ENCODE measurements around the gene GRAMD1B.

GRAMD1B gene

GRCh38 chr11:123588117-123588863, 158.2 kb downstream of the GRAMD1B start:
- no peak for DNase-seq (ENCODE audit: low read depth)

DNA sequence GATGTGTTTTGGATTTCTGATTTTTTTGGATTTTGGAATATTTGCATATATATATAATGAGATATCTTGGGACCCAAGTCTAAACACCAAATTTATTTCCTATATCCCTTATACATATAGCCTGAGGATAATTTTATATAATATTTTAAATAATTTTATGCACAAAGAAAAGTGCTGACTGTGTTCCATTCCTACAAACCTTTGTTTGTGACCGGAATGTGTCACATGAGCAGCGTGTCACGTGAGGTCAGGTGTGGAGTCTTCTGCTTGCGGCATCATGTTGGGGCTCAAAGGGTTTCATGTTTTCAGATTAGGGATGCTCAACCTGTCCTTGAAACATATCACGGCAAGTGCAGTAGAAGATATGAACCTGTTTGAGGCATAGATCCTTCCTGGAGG, 158.8 kb downstream of the GRAMD1B start:
- DNase-seq (ENCODE audit: low read depth), result no peak

DNA sequence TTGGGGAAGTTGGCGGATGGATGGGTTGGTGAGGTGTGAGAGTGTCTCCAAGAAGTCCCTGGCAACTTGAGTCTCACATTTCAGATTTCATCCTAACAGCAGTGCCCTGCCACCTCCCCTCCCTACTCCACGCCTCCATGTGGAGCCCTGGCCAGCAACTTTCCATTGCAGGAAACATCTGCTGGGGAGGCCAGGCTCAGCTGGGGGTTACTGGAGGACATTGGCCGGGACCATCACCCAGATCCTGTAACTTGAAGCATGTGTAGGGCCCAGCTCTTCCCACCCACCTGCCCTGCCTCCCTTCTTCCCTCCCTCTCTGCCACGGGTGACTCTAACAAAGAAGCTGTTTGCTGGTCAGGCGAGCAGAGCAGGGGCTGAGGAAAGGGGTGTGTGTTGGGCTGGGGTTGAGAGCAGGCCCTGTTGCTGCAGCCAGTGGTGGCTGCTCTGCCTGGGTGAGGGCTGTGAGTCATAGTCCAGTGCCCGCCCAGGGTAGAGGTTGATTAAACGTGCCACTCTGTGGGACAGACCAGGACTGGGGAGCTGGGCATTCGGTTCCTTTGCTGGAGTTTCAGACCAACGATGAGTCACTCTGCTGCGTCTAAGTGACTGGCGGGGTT, 160.3 kb downstream of the GRAMD1B start:
- DNase-seq (ENCODE audit: low read depth), result no peak

DNA sequence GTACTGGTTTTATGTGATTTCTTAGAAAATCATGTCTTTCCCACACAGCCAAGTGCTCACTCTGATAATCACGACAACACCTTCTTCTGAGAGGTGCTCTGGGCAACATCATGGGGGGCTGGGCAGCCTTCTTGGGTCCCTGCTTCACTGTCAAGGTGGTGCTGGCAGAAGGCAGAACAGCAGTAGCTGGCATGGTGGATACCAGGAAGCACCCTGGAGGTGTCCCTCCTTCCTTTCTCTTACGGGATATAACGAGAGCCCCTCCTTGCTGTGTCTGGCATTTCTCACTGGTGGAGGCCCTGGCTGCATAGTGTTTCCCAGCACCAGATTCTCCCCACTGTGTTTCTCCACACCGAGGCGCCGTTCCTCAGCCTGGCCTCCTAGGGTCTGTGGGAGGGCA, 163.5 kb downstream of the GRAMD1B start:
- DNase-seq (ENCODE audit: low read depth), result no peak

- no peak for DNase-seq (ENCODE audit: low read depth)
Observed at GRCh38 chr11:123594188-123594901, 164.3 kb downstream of the GRAMD1B start.

- no peak for DNase-seq (ENCODE audit: low read depth)
Observed at GRCh38 chr11:123594921-123595320, 164.9 kb downstream of the GRAMD1B start.

- no peak for DNase-seq (ENCODE audit: low read depth)
Observed at GRCh38 chr11:123597859-123598258, 167.8 kb downstream of the GRAMD1B start.

GRCh38 chr11:123601136-123601535, 171.1 kb downstream of the GRAMD1B start:
- no peak for DNase-seq (ENCODE audit: low read depth)

DNA sequence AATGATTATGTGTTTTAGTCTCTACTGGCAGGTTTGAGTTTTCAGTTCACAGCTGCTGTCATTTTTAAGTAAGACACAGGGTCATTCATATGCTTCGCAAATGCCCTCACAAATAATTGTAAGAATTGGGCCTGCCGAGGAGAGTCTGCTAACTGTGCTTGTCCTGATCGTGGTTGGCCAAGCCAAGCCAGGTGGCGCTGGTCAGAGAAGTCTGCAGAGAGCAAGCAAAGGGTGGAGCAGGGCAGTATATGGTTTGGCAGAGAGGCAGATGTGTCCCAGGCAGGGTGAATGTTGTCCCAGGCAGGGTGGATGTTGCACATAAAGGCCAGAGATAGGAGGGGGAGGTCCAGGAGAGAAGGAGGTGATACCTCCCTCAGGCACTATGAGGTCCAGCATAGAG, 171.7 kb downstream of the GRAMD1B start:
- DNase-seq (ENCODE audit: low read depth), result no peak

DNA sequence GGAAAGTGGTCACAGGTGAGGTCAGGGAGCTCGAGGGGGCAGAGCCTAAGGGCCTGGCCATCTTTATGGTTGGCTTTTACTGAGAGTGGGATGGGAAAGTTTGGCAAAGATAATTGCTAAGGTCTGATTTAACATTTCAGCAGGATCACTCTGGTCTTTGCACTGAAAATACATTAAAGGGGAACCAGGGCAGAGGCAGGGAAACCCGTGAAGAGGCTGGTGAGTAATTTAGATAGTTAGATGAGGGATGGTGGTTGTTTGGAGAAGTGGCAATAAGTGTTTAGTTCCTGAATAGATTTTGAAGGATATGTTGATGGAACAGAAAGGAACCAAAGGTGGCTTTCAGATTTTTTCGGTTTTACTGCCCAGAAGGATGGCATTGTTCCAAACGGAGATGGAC, 173.6 kb downstream of the GRAMD1B start:
- no peak for DNase-seq (ENCODE audit: low read depth)

- no peak for DNase-seq (ENCODE audit: low read depth)
Observed at GRCh38 chr11:123607781-123608180, 177.7 kb downstream of the GRAMD1B start.

DNA sequence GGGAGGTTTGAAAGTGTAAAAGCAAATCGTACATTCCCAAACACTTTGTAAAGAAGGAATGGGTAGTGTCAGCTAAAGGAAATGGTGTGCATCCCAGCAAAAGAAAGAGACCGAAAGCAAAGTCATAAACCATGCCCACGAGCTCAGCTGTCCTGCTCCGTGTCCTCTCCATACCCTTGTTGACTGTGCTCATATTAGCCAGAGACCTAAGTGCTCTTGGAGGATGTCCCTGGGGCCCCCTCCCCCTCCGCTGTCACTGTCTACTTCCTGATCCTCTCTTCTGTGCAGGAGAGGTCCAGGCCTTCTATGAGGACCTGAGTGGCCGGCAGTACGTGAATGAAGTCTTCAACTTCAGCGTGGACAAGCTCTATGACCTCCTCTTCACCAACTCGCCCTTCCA, 178.3 kb downstream of the GRAMD1B start:
- DNase-seq (ENCODE audit: low read depth), result no peak

- DNase-seq (ENCODE audit: low read depth), result no peak
Observed at GRCh38 chr11:123608945-123609344, 178.9 kb downstream of the GRAMD1B start.

DNA sequence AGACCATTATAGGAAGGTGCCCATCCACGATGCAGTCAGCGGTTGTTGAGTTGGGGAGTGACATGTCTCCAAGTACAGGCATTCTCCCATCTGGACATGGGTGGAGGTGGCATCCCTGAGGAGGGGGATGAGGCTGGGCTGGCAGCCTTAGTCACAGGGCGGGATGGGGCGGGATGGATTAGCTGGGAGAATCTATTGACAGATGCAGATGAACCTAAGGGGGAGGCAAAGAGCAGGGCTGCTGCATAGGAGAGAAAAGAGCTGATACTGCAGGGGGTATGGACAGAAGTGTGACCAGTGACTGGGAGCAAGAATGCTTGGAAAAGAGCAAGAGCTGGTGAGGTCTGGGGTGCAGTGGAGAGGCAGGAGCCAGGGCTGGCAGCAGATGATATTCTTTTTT, 181.6 kb downstream of the GRAMD1B start:
- DNase-seq (ENCODE audit: low read depth), result no peak

DNA sequence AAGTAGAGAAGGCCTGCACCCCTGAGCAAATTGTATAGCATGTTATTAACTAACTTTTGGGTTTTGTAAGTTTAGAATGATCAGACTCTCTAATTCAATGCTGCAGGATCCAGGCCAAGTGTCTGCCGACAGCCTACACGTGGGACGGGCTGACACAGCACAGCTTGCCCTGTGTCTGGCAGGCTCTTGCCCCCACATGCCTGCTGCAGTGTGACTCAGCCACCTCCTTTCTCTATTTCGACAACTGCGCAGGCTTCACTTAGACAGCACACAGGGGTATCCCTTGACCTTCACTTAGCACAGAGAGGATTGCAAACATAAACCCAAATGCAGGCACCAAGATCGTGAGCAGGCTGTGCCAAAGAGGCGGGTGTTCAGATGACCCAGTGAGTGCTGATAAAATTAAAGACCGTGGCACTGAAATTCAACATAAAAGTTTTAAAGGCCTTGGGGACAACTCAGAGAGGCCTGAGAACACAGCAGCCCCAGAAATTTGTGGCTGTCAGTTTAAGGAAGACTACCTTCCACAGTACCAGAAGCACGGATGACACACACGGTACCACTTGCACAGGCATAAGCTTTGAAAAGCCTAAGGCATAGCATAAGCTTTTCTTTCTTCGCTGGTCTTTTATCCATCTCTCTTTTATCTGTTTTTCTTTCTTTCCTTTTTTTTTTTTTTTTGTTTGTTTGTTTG, 186.6 kb downstream of the GRAMD1B start:
- DNase-seq (ENCODE audit: low read depth), result no peak

DNA sequence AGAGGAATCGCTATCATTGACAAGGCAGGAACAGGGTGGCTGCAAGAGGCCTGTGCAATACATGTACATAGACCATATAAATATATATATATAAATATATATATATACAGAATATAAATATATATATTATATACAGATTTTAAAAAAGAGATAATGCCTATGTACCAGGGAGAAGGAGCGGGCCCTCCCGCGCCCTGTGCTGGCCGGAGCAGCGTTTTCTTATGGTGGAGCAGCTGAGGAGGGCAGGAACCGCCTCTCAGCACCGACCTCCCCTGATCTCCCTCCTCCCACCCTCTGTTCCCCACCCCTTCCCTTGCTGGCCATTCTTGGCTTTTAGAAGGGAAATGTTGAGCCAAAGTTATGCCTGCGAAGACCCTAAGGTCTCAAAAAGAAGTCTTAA, 192.5 kb downstream of the GRAMD1B start:
- no peak for DNase-seq (ENCODE audit: low read depth)

GRCh38 chr11:123624974-123625373, 194.9 kb downstream of the GRAMD1B start:
- no peak for DNase-seq (ENCODE audit: low read depth)

DNA sequence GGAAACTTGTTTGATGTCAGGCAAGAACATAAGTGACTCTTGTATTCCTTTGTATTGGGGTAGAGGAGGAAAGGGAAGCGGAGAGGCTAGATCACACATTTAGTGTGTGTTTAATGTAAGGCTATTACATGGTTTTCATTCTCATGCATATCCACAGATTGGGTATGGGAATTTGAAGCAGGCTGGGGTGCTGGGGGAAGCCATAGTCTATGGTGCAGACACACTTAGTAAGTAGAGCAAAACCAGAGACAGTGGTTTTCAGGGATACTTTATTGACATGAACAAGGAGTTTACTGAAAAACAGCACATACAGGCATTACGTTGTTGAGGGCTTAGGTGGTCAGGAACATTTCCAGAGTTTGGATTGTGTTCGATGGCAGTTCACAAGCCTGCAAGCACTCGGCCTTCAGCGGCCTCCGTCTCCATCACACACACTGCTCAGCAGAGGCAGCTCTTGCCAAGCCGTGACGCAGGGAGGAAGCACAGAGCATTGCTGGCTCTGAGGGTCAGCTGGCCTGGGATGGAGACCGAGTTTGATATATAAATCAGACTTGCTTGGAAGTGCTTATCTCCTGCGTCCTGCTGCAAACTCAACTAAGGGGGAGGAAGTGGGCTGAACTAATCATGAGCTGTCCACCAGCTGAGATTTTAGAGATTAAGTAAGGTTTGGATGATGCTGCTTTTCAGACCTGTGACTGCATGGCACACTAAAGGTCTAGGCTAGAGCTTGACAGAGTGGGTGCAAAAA, 199.0 kb downstream of the GRAMD1B start:
- DNase-seq (ENCODE audit: low read depth), result no peak

- DNase-seq (ENCODE audit: low read depth), result no peak
Observed at GRCh38 chr11:123630126-123630608, 200.1 kb downstream of the GRAMD1B start.

- DNase-seq (ENCODE audit: low read depth), result no peak
Observed at GRCh38 chr11:123640029-123640428, 210.0 kb downstream of the GRAMD1B start.

GRCh38 chr11:123640677-123641494, 210.8 kb downstream of the GRAMD1B start:
- no peak for DNase-seq (ENCODE audit: low read depth)
